CD4-positive, alpha-beta T cell (primary cell): Measurements from ENCODE around the gene SH3RF1. TPM values are rescaled to one million over a fixed set of nuclear protein-coding genes. Genes with fewer than 3 reads are reported as not detected.

Experiments
- ATAC-seq: fragments of 200-7000 bp; cut with Tn5 transposase; one replicate; pipeline ENCODE4 v1.10.0; 2022; ENCODE audit warnings: mild to moderate bottlenecking; ENCODE audit not compliant: poor library complexity
- CTCF ChIA-PET: fragments of 350-600 bp; sonication (Branson Sonifier 250); formaldehyde crosslinking; loops from one replicate; lab custom pipeline; 2021; ENCODE audit warnings: antibody characterized with exemption, inconsistent platforms; lab: Charles Lee
- POLR2A ChIA-PET: fragments of 350-600 bp; sonication (Branson Sonifier 250); formaldehyde crosslinking; loops from one replicate; lab custom pipeline; 2021; ENCODE audit warnings: antibody characterized with exemption, inconsistent platforms; lab: Charles Lee
- DNase-seq, 14 experiments: peaks; one replicate each; pipeline ENCODE4 v3.0.0-alpha.2; 2013 to 2020; ENCODE audit warnings: mixed read lengths in 2 of 14
- H3K27ac ChIP-seq, 2 donors: one replicate each; pipeline versions ENCODE4 v1.5.1 to v1.7.0; 2013; ENCODE audit warnings: low read length in 2 of 2, low read depth in 1 of 2, mild to moderate bottlenecking in 1 of 2
- H3K27me3 ChIP-seq, 2 experiments: 1 replicate in 1 of 2; 2 replicates in 1 of 2; pipeline versions ENCODE4 v1.6.1 to v1.7.0; 2013; ENCODE audit warnings: low read length in 2 of 2, control low read depth in 1 of 2, mild to moderate bottlenecking in 1 of 2, moderate library complexity in 1 of 2; ENCODE audit not compliant: insufficient read depth in 2 of 2, control insufficient read depth in 1 of 2
- H3K36me3 ChIP-seq: one replicate; pipeline ENCODE4 v1.6.1; 2013; ENCODE audit warnings: low read length, control low read depth; ENCODE audit not compliant: insufficient read depth
- H3K4me1 ChIP-seq: one replicate; pipeline ENCODE4 v1.6.1; 2013; ENCODE audit warnings: low read length, control low read depth; ENCODE audit not compliant: insufficient read depth
- H3K4me3 ChIP-seq: one replicate; pipeline ENCODE4 v1.5.1; 2013; ENCODE audit warnings: mild to moderate bottlenecking, low read length, moderate library complexity
- H3K9me3 ChIP-seq, 2 experiments: 1 replicate in 1 of 2; 2 replicates in 1 of 2; pipeline versions ENCODE4 v1.6.1 to v1.7.0; 2013; ENCODE audit warnings: low read length in 2 of 2, mild to moderate bottlenecking in 2 of 2, control low read depth in 1 of 2, moderate library complexity in 1 of 2; ENCODE audit not compliant: control insufficient read depth in 1 of 2, insufficient read depth in 1 of 2
- H3K27ac Mint-ChIP-seq: one replicate; pipeline ENCODE4 v1.8.0; 2020; ENCODE audit warnings: mixed read lengths
- H3K27me3 Mint-ChIP-seq: one replicate; pipeline ENCODE4 v1.8.0; 2021; ENCODE audit warnings: mixed read lengths
- H3K36me3 Mint-ChIP-seq: one replicate; pipeline ENCODE4 v1.8.0; 2021; ENCODE audit warnings: low read depth, mixed read lengths
- H3K4me1 Mint-ChIP-seq: one replicate; pipeline ENCODE4 v1.8.0; 2021; ENCODE audit warnings: low read depth, mixed read lengths
- H3K4me3 Mint-ChIP-seq: one replicate; pipeline ENCODE4 v1.8.0; 2020; ENCODE audit warnings: mild to moderate bottlenecking, mixed read lengths
- H3K9me3 Mint-ChIP-seq: one replicate; pipeline ENCODE4 v1.8.0; 2020; ENCODE audit warnings: mixed read lengths
- CTCF ChIP-seq: fragments of 200-600 bp; IDR thresholded peaks from one replicate; pipeline ENCODE4 v1.8.0; 2022; ENCODE audit warnings: antibody characterized with exemption, mild to moderate bottlenecking
- intact Hi-C, 2 experiments: fragments of 100-400 bp; cut with DNase I in 1 of 2; cut with micrococcal nuclease in 1 of 2; formaldehyde crosslinking; loops; one replicate each; pipeline versions ENCODE4 v1.15.1 to v1.9.0; 2023 to 2025; cut with DNase I, micrococcal nuclease
- total RNA-seq, 174 experiments: library from RNA in 2 of 174; stranded (reverse) in 2 of 174; gene quantifications; one replicate each; pipeline ENCODE4 v1.2.3 and lab custom pipeline; 2021 to 2026

Gene SH3RF1
- total RNA-seq, 2 experiments from 2014 or later = 0.25 TPM; not detected in 1

- H3K36me3 ChIP-seq = no peaks in the 10 kb centered on the region
- no peaks in the 10 kb centered on the region for H3K36me3 Mint-ChIP-seq
- no peak overlapping the region for H3K27ac ChIP-seq
- DNase-seq = no peak
- H3K27me3 ChIP-seq = no peaks in the 10 kb centered on the region
- ChIA-PET POLR2A (no interaction called here), CTCF (no interaction called here)
- H3K9me3 ChIP-seq = peaks cover 0 to 5% of the 10 kb centered on the region in 2 experiments
- H3K4me1 Mint-ChIP-seq = peaks cover 7% of the 10 kb centered on the region
- H3K27me3 Mint-ChIP-seq = no peaks in the 10 kb centered on the region
- H3K4me1 ChIP-seq = peaks cover 6% of the 10 kb centered on the region
- no peaks in the 10 kb centered on the region for H3K9me3 Mint-ChIP-seq
- H3K4me3 Mint-ChIP-seq = no peak overlapping the region
- H3K27ac Mint-ChIP-seq = no peak overlapping the region
- no peak for TF ChIP-seq CTCF
- no peak for ATAC-seq
- H3K4me3 ChIP-seq = no peak overlapping the region
- intact Hi-C loops = no loop called here
Observed at GRCh38 chr4:169070895-169071218, 199.9 kb downstream of the SH3RF1 start.

DNA sequence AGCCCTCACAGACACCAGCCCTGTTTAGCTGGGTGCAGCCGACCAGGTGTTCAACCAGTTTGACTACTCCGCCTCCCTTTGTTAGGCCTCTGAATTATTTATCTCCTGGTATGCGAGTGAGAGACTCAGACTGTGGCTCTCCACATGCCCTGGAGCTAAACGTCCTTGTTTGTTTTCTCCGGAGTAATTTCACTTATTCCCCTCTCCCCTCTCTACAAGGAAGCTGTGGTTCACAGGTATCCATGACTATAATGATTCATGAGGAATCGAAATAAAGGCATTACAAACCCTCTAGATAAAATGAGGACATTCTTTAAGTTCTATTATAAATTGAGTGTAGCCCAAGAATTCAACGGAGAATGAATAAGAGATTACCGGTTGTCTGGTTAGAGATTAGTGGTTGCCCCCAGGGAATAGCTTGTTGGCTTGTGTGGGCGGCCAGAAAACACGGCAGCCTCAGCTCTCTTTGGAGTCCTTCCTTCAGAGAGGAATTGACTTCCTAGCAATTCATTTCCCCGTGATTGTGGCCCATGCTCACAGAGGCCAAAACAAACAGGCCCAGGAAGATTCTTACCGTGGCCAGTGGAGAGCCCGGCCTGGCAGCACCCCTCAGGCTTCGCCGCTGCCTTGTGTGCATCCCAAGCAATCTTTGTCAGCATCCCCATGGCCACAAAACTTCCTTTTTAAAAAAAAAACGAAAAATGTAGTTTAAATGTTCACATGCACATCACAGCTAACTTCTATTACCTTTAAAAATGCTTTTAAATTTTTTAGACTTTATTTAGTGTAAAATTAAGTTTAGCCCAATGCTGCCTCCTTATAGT, 200.5 kb downstream of the SH3RF1 start:
- TF ChIP-seq CTCF = no peak
- Mint-ChIP-seq H3K9me3 (no peaks in the 10 kb centered on the region), H3K4me3 (no peak overlapping the region), H3K27ac (no peak overlapping the region), H3K4me1 (peaks cover 7% of the 10 kb centered on the region), H3K36me3 (no peaks in the 10 kb centered on the region), H3K27me3 (no peaks in the 10 kb centered on the region)
- no peaks in the 10 kb centered on the region for H3K27me3 ChIP-seq
- peaks cover 6% of the 10 kb centered on the region for H3K4me1 ChIP-seq
- no peak overlapping the region for H3K27ac ChIP-seq
- ATAC-seq (no peak), DNase-seq (no peak)
- intact Hi-C loops = no loop called here
- no peak overlapping the region for H3K4me3 ChIP-seq
- ChIA-PET CTCF (no interaction called here), POLR2A (no interaction called here)
- H3K9me3 ChIP-seq = peaks cover 0 to 5% of the 10 kb centered on the region in 2 experiments
- H3K36me3 ChIP-seq = no peaks in the 10 kb centered on the region

DNA sequence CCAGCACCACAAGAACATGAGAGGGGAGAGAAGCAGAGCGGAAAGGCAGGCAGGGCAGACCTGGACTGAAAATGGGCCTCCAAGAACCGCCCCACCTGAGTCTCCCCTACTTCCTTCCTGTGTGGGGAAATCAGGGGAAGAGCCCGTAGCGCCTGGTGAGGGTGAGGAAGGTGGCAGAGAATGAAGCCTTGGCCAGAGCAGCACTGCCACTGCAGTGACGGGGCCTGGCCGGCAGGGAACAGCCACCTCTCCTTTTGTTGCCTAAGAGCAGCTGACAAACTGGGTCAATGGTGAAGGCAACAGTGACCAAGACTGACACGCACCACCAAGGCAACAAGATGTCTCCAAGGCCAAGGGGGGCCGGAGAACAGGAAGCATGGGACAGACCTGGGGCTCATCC, 202.3 kb downstream of the SH3RF1 start:
- Histone ChIP-seq H3K4me3 (no peak overlapping the region), H3K9me3 (peaks cover 0 to 5% of the 10 kb centered on the region in 2 experiments), H3K27me3 (no peaks in the 10 kb centered on the region), H3K27ac (no peak overlapping the region), H3K36me3 (no peaks in the 10 kb centered on the region), H3K4me1 (peaks cover 6% of the 10 kb centered on the region)
- peaks cover 7% of the 10 kb centered on the region for H3K4me1 Mint-ChIP-seq
- intact Hi-C loops = no loop called here
- no peaks in the 10 kb centered on the region for H3K9me3 Mint-ChIP-seq
- no peak overlapping the region for H3K4me3 Mint-ChIP-seq
- H3K27me3 Mint-ChIP-seq = no peaks in the 10 kb centered on the region
- H3K27ac Mint-ChIP-seq = no peak overlapping the region
- no peak for DNase-seq
- CTCF ChIA-PET = no interaction called here
- TF ChIP-seq CTCF = no peak
- no peaks in the 10 kb centered on the region for H3K36me3 Mint-ChIP-seq
- POLR2A ChIA-PET = no interaction called here
- no peak for ATAC-seq
